OCI-LY3 (cell line): ENCODE data around the gene RAB19.

Source experiments
- H2AFZ ChIP-seq: fragments of 200-600, 300-600 bp; shearing (Covaris generic); 2 replicates; pipeline ENCODE4 v1.6.0; 2014; ENCODE audit warnings: antibody characterized with exemption, low read depth, low read length
- H3K27ac ChIP-seq: fragments of 200-600, 300-600 bp; sonication (generic); 2 replicates; pipeline ENCODE4 v1.5.1; 2014; ENCODE audit warnings: mild to moderate bottlenecking, low read length, moderate library complexity, mixed read lengths
- H3K27me3 ChIP-seq: fragments of 200-600, 300-600 bp; sonication (generic); 2 replicates; pipeline ENCODE4 v1.6.1; 2014; ENCODE audit warnings: low read depth, low read length, mixed read lengths
- H3K36me3 ChIP-seq: fragments of 200-600, 300-600 bp; sonication (generic); replicated peaks from 2 replicates; pipeline ENCODE3; 2014; ENCODE audit warnings: low read depth, low read length, mixed read lengths
- H3K4me1 ChIP-seq: fragments of 300-600, 200-600 bp; sonication (generic); 2 replicates; pipeline ENCODE4 v1.6.1; 2014; ENCODE audit warnings: low read length, mixed read lengths
- H3K4me2 ChIP-seq: fragments of 200-600, 300-600 bp; sonication (generic); 2 replicates; pipeline ENCODE4 v1.6.1; 2014; ENCODE audit warnings: low read length, mixed read lengths
- H3K4me3 ChIP-seq: fragments of 300-600, 200-600 bp; sonication (generic); 2 replicates; pipeline ENCODE4 v1.5.1; 2014; ENCODE audit warnings: antibody characterized with exemption, mild to moderate bottlenecking, low read length, moderate library complexity
- H3K79me2 ChIP-seq: fragments of 300-600, 200-600 bp; shearing (Covaris generic); 2 replicates; pipeline ENCODE4 v1.6.1; 2014; ENCODE audit warnings: mild to moderate bottlenecking, low read length, mixed read lengths
- H3K9ac ChIP-seq: fragments of 300-600, 200-600 bp; shearing (Covaris generic); 2 replicates; pipeline ENCODE4 v1.6.0; 2014; ENCODE audit warnings: mild to moderate bottlenecking, low read length, moderate library complexity
- H3K9me3 ChIP-seq: fragments of 200-600, 300-600 bp; shearing (Covaris generic); 2 replicates; pipeline ENCODE4 v1.6.1; 2014; ENCODE audit warnings: low read length, mixed read lengths; ENCODE audit not compliant: insufficient read depth
- H4K20me1 ChIP-seq: fragments of 200-600, 300-600 bp; sonication (generic); 2 replicates; pipeline ENCODE4 v1.6.1; 2016; ENCODE audit warnings: low read length, mixed read lengths; ENCODE audit not compliant: insufficient read depth
- CTCF ChIP-seq: fragments of 200-600, 300-600 bp; sonication (generic); IDR thresholded peaks from 2 replicates; pipeline ENCODE4 v1.5.1; 2014; ENCODE audit warnings: antibody characterized with exemption, low read length, low read depth
- EZH2phosphoT487 ChIP-seq: fragments of 200-600 bp; shearing (Covaris generic); IDR thresholded peaks from 2 replicates; pipeline ENCODE4 v1.6.1; 2018; ENCODE audit warnings: antibody characterized with exemption, mixed run types, low read depth

The RAB19 gene

GRCh38 chr7:140375892-140376730, 27.7 kb upstream of the RAB19 start:
- Histone ChIP-seq H3K27ac (no peak overlapping the region), H3K9me3 (no peaks in the 10 kb centered on the region), H3K9ac (no peak overlapping the region), H3K4me1 (no peaks in the 10 kb centered on the region), H2AFZ (no peak overlapping the region), H3K36me3 (peaks cover 4% of the 10 kb centered on the region), H3K4me3 (no peak overlapping the region), H3K27me3 (no peaks in the 10 kb centered on the region), H3K79me2 (no peaks in the 10 kb centered on the region), H3K4me2 (no peak overlapping the region), H4K20me1 (no peaks in the 10 kb centered on the region)
- TF ChIP-seq EZH2phosphoT487 (no peak), CTCF (no peak)

GRCh38 chr7:140383954-140384713, 19.7 kb upstream of the RAB19 start:
- Histone ChIP-seq H3K4me3 (no peak overlapping the region), H3K36me3 (peaks cover 4% of the 10 kb centered on the region), H3K4me1 (no peaks in the 10 kb centered on the region), H3K79me2 (no peaks in the 10 kb centered on the region), H4K20me1 (peaks cover 25% of the 10 kb centered on the region), H3K4me2 (no peak overlapping the region), H3K27ac (no peak overlapping the region), H3K9me3 (no peaks in the 10 kb centered on the region), H3K27me3 (peaks cover 10% of the 10 kb centered on the region), H2AFZ (no peak overlapping the region), H3K9ac (no peak overlapping the region)
- TF ChIP-seq CTCF (no peak), EZH2phosphoT487 (no peak)

- H2AFZ ChIP-seq = no peak overlapping the region
- no peaks in the 10 kb centered on the region for H3K9me3 ChIP-seq
- H4K20me1 ChIP-seq = peaks cover 34% of the 10 kb centered on the region
- TF ChIP-seq EZH2phosphoT487 = no peak
- TF ChIP-seq CTCF = no peak
- H3K36me3 ChIP-seq = peaks cover under 1% of the 10 kb centered on the region
- no peak overlapping the region for H3K4me3 ChIP-seq
- no peak overlapping the region for H3K9ac ChIP-seq
- peaks cover 7% of the 10 kb centered on the region for H3K4me1 ChIP-seq
- H3K4me2 ChIP-seq = no peak overlapping the region
- H3K27ac ChIP-seq = no peak overlapping the region
- peaks cover 19% of the 10 kb centered on the region for H3K27me3 ChIP-seq
- H3K79me2 ChIP-seq = no peaks in the 10 kb centered on the region
Measured at GRCh38 chr7:140384894-140385545, 18.8 kb upstream of the RAB19 start.

- peaks cover 71% of the 10 kb centered on the region for H4K20me1 ChIP-seq
- no peak for TF ChIP-seq EZH2phosphoT487
- TF ChIP-seq CTCF = no peak
Measured at GRCh38 chr7:140389445-140389844, 14.4 kb upstream of the RAB19 start.

More at GRCh38 chr7:140389445-140389844, 14.4 kb upstream of the RAB19 start:
- Histone ChIP-seq H3K4me1 (peaks cover 24% of the 10 kb centered on the region), H2AFZ (no peak overlapping the region), H3K9me3 (no peaks in the 10 kb centered on the region), H3K79me2 (no peaks in the 10 kb centered on the region), H3K27ac (no peak overlapping the region), H3K4me3 (no peak overlapping the region), H3K36me3 (no peaks in the 10 kb centered on the region), H3K9ac (no peak overlapping the region), H3K4me2 (no peak overlapping the region), H3K27me3 (peaks cover 50% of the 10 kb centered on the region)
